Kidney (tissue), 14 donors: ENCODE results near the gene ZNF423. TPM values are rescaled to one million over a fixed set of nuclear protein-coding genes. Genes with fewer than 3 reads are reported as not detected.

Source experiments
- DNase-seq, 5 donors: peaks; one replicate each; pipeline ENCODE4 v3.0.0-alpha.2; 2013 to 2020
- FAIRE-seq: peaks from 2 replicates; lab custom pipeline; 2012; peaks lifted over from hg19 to GRCh38; lab: Jason Lieb, UNC
- H3K27ac ChIP-seq, 2 donors: one replicate each; pipeline ENCODE4 v1.7.0; 2013; ENCODE audit warnings: low read depth in 2 of 2, low read length in 2 of 2, inconsistent platforms in 1 of 2
- H3K27me3 ChIP-seq: one replicate; pipeline ENCODE4 v1.7.1; 2013; ENCODE audit warnings: low read length, inconsistent platforms; ENCODE audit not compliant: control insufficient read depth, insufficient read depth
- H3K36me3 ChIP-seq, 3 donors: one replicate each; pipeline versions ENCODE4 v1.7.0 to v1.7.1; 2013; ENCODE audit warnings: low read length in 3 of 3, control low read depth in 1 of 3, inconsistent platforms in 1 of 3; ENCODE audit not compliant: insufficient read depth in 3 of 3, control insufficient read depth in 2 of 3
- H3K4me1 ChIP-seq, 3 donors: one replicate each; pipeline versions ENCODE4 v1.7.0 to v1.7.1; 2013; ENCODE audit warnings: low read length in 3 of 3, inconsistent platforms in 1 of 3, low read depth in 1 of 3; ENCODE audit not compliant: control insufficient read depth in 2 of 3, insufficient read depth in 2 of 3
- H3K4me3 ChIP-seq, 3 donors: one replicate each; pipeline versions ENCODE4 v1.7.0 to v1.8.1; 2013; ENCODE audit warnings: low read length in 3 of 3, control low read depth in 1 of 3, inconsistent platforms in 1 of 3
- H3K9ac ChIP-seq, 3 donors: one replicate each; pipeline versions ENCODE4 v1.7.0 to v1.7.1; 2013; ENCODE audit warnings: low read length in 3 of 3, control low read depth in 1 of 3, inconsistent platforms in 1 of 3
- H3K9me3 ChIP-seq, 3 donors: one replicate each; pipeline versions ENCODE4 v1.7.0 to v1.7.1; 2013; ENCODE audit warnings: low read length in 3 of 3, control low read depth in 1 of 3, inconsistent platforms in 1 of 3; ENCODE audit not compliant: control insufficient read depth in 2 of 3, insufficient read depth in 1 of 3
- CTCF ChIP-seq: IDR thresholded peaks from 3 replicates; pipeline ENCODE4 v1.5.1; 2012; ENCODE audit warnings: mild to moderate bottlenecking, moderate library complexity, borderline replicate concordance; ENCODE audit not compliant: insufficient read depth; ENCODE audit errors: extremely low read depth
- intact Hi-C: fragments of 100-400 bp; cut with DNase I; formaldehyde crosslinking; loops from one replicate; pipeline ENCODE4 v1.11.1; 2022
- polyA plus RNA-seq: library from polyadenylated mRNA; stranded (reverse); fragments of 350-450 nt; fragmentation: Illumina TruSeq; extraction: RNeasy Lipid Tissue Mini Kit (QIAGEN cat#74804); gene quantifications from one replicate; pipeline ENCODE4 v1.2.3, GENCODE V29; 2014; ENCODE audit warnings: low read depth, low replicate concordance; ENCODE audit not compliant: insufficient read depth
- total RNA-seq: library from RNA; stranded (reverse); fragmentation: NEBNext Ultra II Directional; extraction: Animal tissue kit (Norgen Biotek cat#: 25700); gene quantifications from one replicate; pipeline ENCODE4 v1.2.1, GENCODE V29; 2021
- donor health status: control.
- donor health status: control.
- donor health status: control.
- donor health status: control.
- donor health status: control.
- donor health status: DM: yes; HTN: yes; CAD: no.
- donor health status: Normal renal cell carcinoma (clear cell type).

ZNF423 gene
- total and polyA plus RNA-seq, 2 donors from 2014 or later = 2.0 to 8.4 TPM

- FAIRE-seq (no peak), DNase-seq (peak in 1 of 5 donors; percentile 21)
- TF ChIP-seq CTCF = no peak
- intact Hi-C loops = no loop called here
- Histone ChIP-seq H3K4me1 (peaks cover 0 to 12% (median 10%) of the 10 kb centered on the region in 3 donors), H3K4me3 (no peak overlapping the region), H3K9me3 (no peaks in the 10 kb centered on the region), H3K36me3 (no peaks in the 10 kb centered on the region), H3K27me3 (no peaks in the 10 kb centered on the region), H3K9ac (no peak overlapping the region), H3K27ac (peak overlapping the region in 1 of 2 donors; percentile 69)
Measured at GRCh38 chr16:49482690-49483089, 373.2 kb downstream of the ZNF423 start.

DNA sequence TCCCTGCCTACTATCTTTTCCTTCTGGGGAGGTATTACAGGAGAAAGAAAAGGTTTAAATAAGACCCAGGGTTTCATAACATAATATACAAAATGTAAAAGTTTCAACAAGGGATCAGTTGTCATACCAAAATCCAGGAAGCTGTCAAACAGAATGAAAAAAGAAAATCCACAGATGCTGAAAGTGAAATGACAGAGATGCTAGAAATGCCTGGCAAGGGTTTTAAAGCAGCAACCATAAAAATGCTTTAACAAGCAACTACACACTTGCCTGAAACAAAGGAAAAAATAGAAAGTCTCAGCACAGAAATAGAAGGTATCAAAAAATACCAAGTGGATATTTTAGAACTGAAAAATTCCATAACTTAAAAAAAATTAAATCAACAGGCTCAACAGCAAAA lies 377.3 kb downstream of the ZNF423 start:
- Histone ChIP-seq H3K9me3 (no peaks in the 10 kb centered on the region), H3K9ac (no peak overlapping the region), H3K4me3 (no peak overlapping the region), H3K36me3 (no peaks in the 10 kb centered on the region), H3K27me3 (no peaks in the 10 kb centered on the region), H3K4me1 (peaks cover 0 to 8% (median 4%) of the 10 kb centered on the region in 3 donors), H3K27ac (no peak overlapping the region)
- TF ChIP-seq CTCF = no peak
- no peak for DNase-seq
- FAIRE-seq = no peak
- intact Hi-C loops = no loop called here

GRCh38 chr16:49478107-49478506 lies 377.8 kb downstream of the ZNF423 start:
- peak in 2 of 5 donors; percentile 12 to 13 for DNase-seq
- Histone ChIP-seq H3K9ac (no peak overlapping the region), H3K27ac (no peak overlapping the region), H3K9me3 (no peaks in the 10 kb centered on the region), H3K27me3 (no peaks in the 10 kb centered on the region), H3K4me3 (no peak overlapping the region), H3K36me3 (no peaks in the 10 kb centered on the region), H3K4me1 (peaks cover 0 to 3% (median 0%) of the 10 kb centered on the region in 3 donors)
- intact Hi-C loops = no loop called here
- FAIRE-seq = no peak
- no peak for TF ChIP-seq CTCF

DNA sequence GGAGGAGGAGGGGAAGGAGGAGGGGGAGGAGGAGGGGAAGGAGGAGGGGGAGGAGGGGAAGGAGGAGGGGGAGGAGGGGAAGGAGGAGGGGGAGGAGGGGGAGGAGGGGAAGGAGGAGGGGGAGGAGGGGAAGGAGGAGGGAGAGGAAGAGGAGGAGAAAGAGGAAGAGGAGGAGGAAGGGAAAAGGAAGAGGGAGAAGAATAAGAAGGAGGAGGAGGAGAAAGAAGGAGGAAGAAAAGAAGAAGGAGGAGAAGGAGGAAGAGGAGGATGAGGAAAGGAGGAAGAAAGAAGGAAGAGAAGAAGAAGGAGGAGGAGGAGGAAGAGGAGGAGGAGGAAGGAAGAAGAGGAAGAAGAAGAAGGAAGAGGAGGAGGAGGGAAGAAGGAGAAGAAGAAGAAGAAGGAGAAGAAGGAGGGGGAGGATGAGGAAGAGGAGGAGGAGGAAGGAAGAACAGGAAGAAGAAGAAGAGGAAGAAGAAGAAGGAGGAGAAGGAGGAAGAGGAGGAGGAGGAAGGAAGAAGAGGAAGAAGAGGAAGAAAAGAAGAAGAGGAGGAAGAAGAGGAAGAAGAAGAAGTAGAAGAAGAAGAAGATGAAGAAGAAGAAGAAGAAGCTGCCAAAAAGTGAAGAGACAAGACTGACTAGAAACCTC lies 378.5 kb downstream of the ZNF423 start:
- Histone ChIP-seq H3K9ac (no peak overlapping the region), H3K36me3 (no peaks in the 10 kb centered on the region), H3K27ac (no peak overlapping the region), H3K4me3 (no peak overlapping the region), H3K4me1 (peaks cover 0 to under 1% (median 0%) of the 10 kb centered on the region in 3 donors), H3K27me3 (no peaks in the 10 kb centered on the region), H3K9me3 (no peaks in the 10 kb centered on the region)
- no peak for DNase-seq
- intact Hi-C loops = no loop called here
- no peak for TF ChIP-seq CTCF
- FAIRE-seq = no peak
